Stimulated activated effector memory CD8-positive, alpha-beta T cell treated with anti-CD3 and anti-CD28 coated beads, Interleukin-12 subunit alpha, Interleukin-12 subunit beta, amount 100 ng/mL, for 72 hours (primary cell): Measurements from ENCODE around the gene LGI2.
"Not testable (repeated sequence)": the region's sequence is repeated elsewhere in the genome, so short reads cannot be mapped to it uniquely, and the experiment has no call there.

Experiments
- ATAC-seq: fragments of 150-1000 bp; cut with Tn5 transposase; 2 replicates; pipeline ENCODE4 v1.10.0; 2021
- DNase-seq, 2 donors: peaks; one replicate each; pipeline ENCODE4 v3.0.0; 2021 to 2022; ENCODE audit warnings: low spot score in 2 of 2
- H3K27ac Mint-ChIP-seq: one replicate; pipeline ENCODE4 v1.8.0; 2022; ENCODE audit warnings: mild to moderate bottlenecking, mixed read lengths
- H3K36me3 Mint-ChIP-seq: one replicate; pipeline ENCODE4 v1.8.0; 2022; ENCODE audit warnings: mild to moderate bottlenecking, mixed read lengths
- H3K4me1 Mint-ChIP-seq: one replicate; pipeline ENCODE4 v1.8.0; 2022; ENCODE audit warnings: mixed read lengths
- H3K4me3 Mint-ChIP-seq: one replicate; pipeline ENCODE4 v1.8.0; 2022; ENCODE audit warnings: mild to moderate bottlenecking, mixed read lengths
- H3K9me3 Mint-ChIP-seq: one replicate; pipeline ENCODE4 v1.8.0; 2022; ENCODE audit warnings: mixed read lengths

The LGI2 gene

GRCh38 chr4:25030277-25031076 lies at the start of gene LGI2:
TSS of gene LGI2 (minus strand) at chr4:25030946. CDS start at chr4:25030693, 253 bp downstream.
- Mint-ChIP-seq H3K9me3 (peaks cover 9% of the 10 kb centered on the region), H3K4me1 (peaks cover 6% of the 10 kb centered on the region), H3K4me3 (peak within 1 kb of the TSS; percentile 6), H3K36me3 (no peaks in the 10 kb centered on the region), H3K27ac (no peak within 1 kb of the TSS)
- ATAC-seq (no peak), DNase-seq (no peak)

- Mint-ChIP-seq H3K4me1 (no peaks in the 10 kb centered on the region), H3K27ac (no peak overlapping the region), H3K4me3 (no peak overlapping the region), H3K36me3 (no peaks in the 10 kb centered on the region), H3K9me3 (no peaks in the 10 kb centered on the region)
- DNase-seq (no peak), ATAC-seq (no peak)
These were observed 47.8 kb upstream of the LGI2 start for GRCh38 chr4:25078523-25078922.

GRCh38 chr4:25076625-25077398 lies 46.1 kb upstream of the LGI2 start:
- H3K4me1 Mint-ChIP-seq: no peaks in the 10 kb centered on the region
- ATAC-seq: no peak
- no peak for DNase-seq
- no peaks in the 10 kb centered on the region for H3K36me3 Mint-ChIP-seq
- H3K9me3 Mint-ChIP-seq: no peaks in the 10 kb centered on the region
- no peak overlapping the region for H3K27ac Mint-ChIP-seq
- H3K4me3 Mint-ChIP-seq: no peak overlapping the region

GRCh38 chr4:25075851-25076250 lies 45.1 kb upstream of the LGI2 start:
- H3K4me1 Mint-ChIP-seq: no peaks in the 10 kb centered on the region
- no peaks in the 10 kb centered on the region for H3K36me3 Mint-ChIP-seq
- no peaks in the 10 kb centered on the region for H3K9me3 Mint-ChIP-seq
- no peak for ATAC-seq
- H3K27ac Mint-ChIP-seq: no peak overlapping the region
- no peak overlapping the region for H3K4me3 Mint-ChIP-seq
- DNase-seq: no peak

GRCh38 chr4:25075129-25075528 lies 44.4 kb upstream of the LGI2 start:
- Mint-ChIP-seq H3K4me1 (no peaks in the 10 kb centered on the region), H3K36me3 (no peaks in the 10 kb centered on the region), H3K9me3 (no peaks in the 10 kb centered on the region), H3K4me3 (no peak overlapping the region), H3K27ac (no peak overlapping the region)
- ATAC-seq (no peak), DNase-seq (no peak)

- H3K4me3 Mint-ChIP-seq: no peak overlapping the region
- no peaks in the 10 kb centered on the region for H3K4me1 Mint-ChIP-seq
- H3K36me3 Mint-ChIP-seq: no peaks in the 10 kb centered on the region
- no peak overlapping the region for H3K27ac Mint-ChIP-seq
- peaks cover 4% of the 10 kb centered on the region for H3K9me3 Mint-ChIP-seq
- DNase-seq (no peak), ATAC-seq (no peak)
These were observed 39.8 kb upstream of the LGI2 start for GRCh38 chr4:25070545-25070944.

GRCh38 chr4:25069014-25069413 lies 38.3 kb upstream of the LGI2 start:
- no peak overlapping the region for H3K4me3 Mint-ChIP-seq
- peaks cover 4% of the 10 kb centered on the region for H3K9me3 Mint-ChIP-seq
- H3K4me1 Mint-ChIP-seq: no peaks in the 10 kb centered on the region
- no peak for DNase-seq
- H3K27ac Mint-ChIP-seq: no peak overlapping the region
- no peaks in the 10 kb centered on the region for H3K36me3 Mint-ChIP-seq
- no peak for ATAC-seq

GRCh38 chr4:25068386-25068785 lies 37.6 kb upstream of the LGI2 start:
- H3K27ac Mint-ChIP-seq: no peak overlapping the region
- DNase-seq (no peak), ATAC-seq (no peak)
- no peak overlapping the region for H3K4me3 Mint-ChIP-seq
- peaks cover 4% of the 10 kb centered on the region for H3K9me3 Mint-ChIP-seq
- H3K36me3 Mint-ChIP-seq: no peaks in the 10 kb centered on the region
- no peaks in the 10 kb centered on the region for H3K4me1 Mint-ChIP-seq

- Mint-ChIP-seq H3K36me3 (no peaks in the 10 kb centered on the region), H3K4me3 (no peak overlapping the region), H3K4me1 (no peaks in the 10 kb centered on the region), H3K27ac (no peak overlapping the region), H3K9me3 (peaks cover 4% of the 10 kb centered on the region)
- no peak for DNase-seq
- no peak for ATAC-seq
These were observed 35.3 kb upstream of the LGI2 start for GRCh38 chr4:25065932-25066590.

- H3K9me3 Mint-ChIP-seq: peaks cover 4% of the 10 kb centered on the region
- H3K4me1 Mint-ChIP-seq: no peaks in the 10 kb centered on the region
- H3K36me3 Mint-ChIP-seq: no peaks in the 10 kb centered on the region
- no peak for DNase-seq
- no peak for ATAC-seq
- no peak overlapping the region for H3K4me3 Mint-ChIP-seq
- H3K27ac Mint-ChIP-seq: no peak overlapping the region
These were observed 34.7 kb upstream of the LGI2 start for GRCh38 chr4:25065431-25065858.

- not testable (repeated sequence) for H3K27ac Mint-ChIP-seq, H3K4me3 Mint-ChIP-seq, H3K36me3 Mint-ChIP-seq, H3K9me3 Mint-ChIP-seq, ATAC-seq, H3K4me1 Mint-ChIP-seq, DNase-seq
These were observed 33.7 kb upstream of the LGI2 start for GRCh38 chr4:25064447-25064846.

GRCh38 chr4:25063116-25063515 lies 32.4 kb upstream of the LGI2 start:
- ATAC-seq: no peak
- H3K4me1 Mint-ChIP-seq: no peaks in the 10 kb centered on the region
- H3K4me3 Mint-ChIP-seq: no peak overlapping the region
- H3K36me3 Mint-ChIP-seq: no peaks in the 10 kb centered on the region
- H3K27ac Mint-ChIP-seq: no peak overlapping the region
- no peak for DNase-seq
- peaks cover 4% of the 10 kb centered on the region for H3K9me3 Mint-ChIP-seq

- H3K4me1 Mint-ChIP-seq: no peaks in the 10 kb centered on the region
- no peak overlapping the region for H3K27ac Mint-ChIP-seq
- DNase-seq (no peak), ATAC-seq (no peak)
- H3K9me3 Mint-ChIP-seq: peaks cover under 1% of the 10 kb centered on the region
- no peak overlapping the region for H3K4me3 Mint-ChIP-seq
- H3K36me3 Mint-ChIP-seq: no peaks in the 10 kb centered on the region
These were observed 31.4 kb upstream of the LGI2 start for GRCh38 chr4:25062098-25062497.

- Mint-ChIP-seq H3K4me3 (no peak overlapping the region), H3K27ac (no peak overlapping the region), H3K9me3 (no peaks in the 10 kb centered on the region), H3K36me3 (no peaks in the 10 kb centered on the region), H3K4me1 (no peaks in the 10 kb centered on the region)
- DNase-seq (no peak), ATAC-seq (no peak)
These were observed 30.9 kb upstream of the LGI2 start for GRCh38 chr4:25061602-25062001.

GRCh38 chr4:25060963-25061340 lies 30.2 kb upstream of the LGI2 start:
- Mint-ChIP-seq H3K9me3 (no peaks in the 10 kb centered on the region), H3K27ac (no peak overlapping the region), H3K4me1 (no peaks in the 10 kb centered on the region), H3K36me3 (no peaks in the 10 kb centered on the region), H3K4me3 (no peak overlapping the region)
- no peak for DNase-seq
- ATAC-seq: no peak
